ENCODE data around the gene SFXN5. TPM values are rescaled to one million over a fixed set of nuclear protein-coding genes. Genes with fewer than 3 reads are reported as not detected.

Gene SFXN5
- total RNA-seq, 1 donor from 2014 or later = 20.2 TPM

DNA sequence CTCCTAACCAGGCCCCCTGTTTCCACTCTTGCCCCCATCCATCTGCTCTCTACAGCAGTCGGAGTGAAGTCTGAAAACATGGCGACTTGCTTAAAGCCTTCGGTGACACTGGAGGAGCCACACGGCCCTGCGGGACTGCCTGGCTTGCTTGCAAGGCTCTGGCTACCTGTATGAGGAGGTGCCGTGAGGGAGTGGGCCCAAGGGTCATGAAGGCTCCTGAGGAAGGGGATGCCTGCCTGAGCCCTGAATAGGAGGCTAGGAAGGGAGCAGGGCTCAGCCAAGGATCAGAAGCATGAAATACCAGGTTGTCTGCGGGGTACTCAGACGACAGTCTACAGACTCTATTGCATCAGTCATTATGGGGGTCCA, 78.8 kb downstream of the SFXN5 start:
- Mint-ChIP-seq H3K4me3 (no peak overlapping the region), H3K27ac (no peak overlapping the region), H3K27me3 (ENCODE audit: low read depth) (no peaks in the 10 kb centered on the region), H3K9me3 (no peaks in the 10 kb centered on the region), H3K4me1 (no peaks in the 10 kb centered on the region), H3K36me3 (peaks cover 3% of the 10 kb centered on the region)
- peak in 1 of 2 experiments; percentile 24 for DNase-seq (ENCODE audit: low spot score in 2 of 2, unreplicated experiment in 2 of 2)
- TF ChIP-seq, protein P1, sequence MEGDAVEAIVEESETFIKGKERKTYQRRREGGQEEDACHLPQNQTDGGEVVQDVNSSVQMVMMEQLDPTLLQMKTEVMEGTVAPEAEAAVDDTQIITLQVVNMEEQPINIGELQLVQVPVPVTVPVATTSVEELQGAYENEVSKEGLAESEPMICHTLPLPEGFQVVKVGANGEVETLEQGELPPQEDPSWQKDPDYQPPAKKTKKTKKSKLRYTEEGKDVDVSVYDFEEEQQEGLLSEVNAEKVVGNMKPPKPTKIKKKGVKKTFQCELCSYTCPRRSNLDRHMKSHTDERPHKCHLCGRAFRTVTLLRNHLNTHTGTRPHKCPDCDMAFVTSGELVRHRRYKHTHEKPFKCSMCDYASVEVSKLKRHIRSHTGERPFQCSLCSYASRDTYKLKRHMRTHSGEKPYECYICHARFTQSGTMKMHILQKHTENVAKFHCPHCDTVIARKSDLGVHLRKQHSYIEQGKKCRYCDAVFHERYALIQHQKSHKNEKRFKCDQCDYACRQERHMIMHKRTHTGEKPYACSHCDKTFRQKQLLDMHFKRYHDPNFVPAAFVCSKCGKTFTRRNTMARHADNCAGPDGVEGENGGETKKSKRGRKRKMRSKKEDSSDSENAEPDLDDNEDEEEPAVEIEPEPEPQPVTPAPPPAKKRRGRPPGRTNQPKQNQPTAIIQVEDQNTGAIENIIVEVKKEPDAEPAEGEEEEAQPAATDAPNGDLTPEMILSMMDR (IDR thresholded peaks at IDR 0.05; ENCODE audit: unreplicated experiment) = no peak

DNA sequence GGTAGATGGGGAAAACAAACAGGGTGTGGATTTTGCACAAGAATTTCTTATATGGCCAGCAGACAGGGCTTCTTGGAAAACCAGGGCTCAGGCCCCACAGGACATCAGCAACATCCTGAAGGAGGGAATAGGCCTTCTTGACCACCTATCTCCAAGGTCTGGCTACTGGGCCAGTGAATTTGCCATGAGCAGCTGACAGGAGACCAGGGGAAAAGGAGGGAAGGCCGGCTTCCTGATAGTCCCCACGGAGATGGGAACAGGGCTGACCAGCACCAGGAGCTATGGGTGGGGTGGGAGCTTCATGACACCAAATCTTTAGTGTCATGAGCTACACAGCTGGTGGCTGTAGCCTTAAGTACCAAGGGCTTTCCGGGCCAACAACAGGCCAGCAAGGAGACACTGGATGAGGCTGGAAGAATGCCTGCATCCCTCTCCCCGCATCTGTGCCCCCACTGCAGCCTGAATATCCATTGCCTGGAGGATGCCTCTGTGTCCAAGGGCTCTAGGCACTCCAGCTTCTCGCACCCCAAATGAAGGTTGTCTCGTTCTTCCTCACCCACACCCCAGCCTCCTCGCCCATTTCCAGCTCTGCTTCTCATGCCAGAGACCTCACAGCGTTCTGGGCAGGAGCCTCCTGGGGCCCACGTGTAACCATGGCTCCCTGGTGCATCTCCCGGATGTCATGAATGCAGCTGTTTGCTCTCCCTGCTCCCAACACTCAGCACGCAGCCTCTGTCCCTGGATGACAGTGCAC, 79.4 kb downstream of the SFXN5 start:
- H3K27me3 Mint-ChIP-seq (ENCODE audit: low read depth) = no peaks in the 10 kb centered on the region
- no peaks in the 10 kb centered on the region for H3K9me3 Mint-ChIP-seq
- H3K4me3 Mint-ChIP-seq = no peak overlapping the region
- H3K36me3 Mint-ChIP-seq = peaks cover 2% of the 10 kb centered on the region
- TF ChIP-seq, protein P1 (IDR thresholded peaks at IDR 0.05; ENCODE audit: unreplicated experiment) = no peak
- peak in 1 of 2 experiments; percentile 28 for DNase-seq (ENCODE audit: low spot score in 2 of 2, unreplicated experiment in 2 of 2)
- no peaks in the 10 kb centered on the region for H3K4me1 Mint-ChIP-seq
- no peak overlapping the region for H3K27ac Mint-ChIP-seq

DNA sequence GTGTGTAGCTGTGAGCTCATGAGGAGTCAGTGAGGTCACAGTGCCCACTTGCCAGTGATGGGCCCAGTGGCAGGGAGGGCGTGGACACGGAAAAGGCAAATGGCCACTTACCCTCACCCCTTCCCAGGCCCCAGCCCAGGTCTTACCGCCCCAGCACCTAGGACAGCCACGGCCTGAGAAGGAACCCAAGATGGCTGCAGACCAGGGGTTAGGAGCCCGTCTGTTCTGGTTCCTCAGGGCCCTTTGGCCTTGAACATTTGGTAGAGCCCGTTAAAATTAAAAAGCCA, 80.1 kb downstream of the SFXN5 start:
- H3K4me3 Mint-ChIP-seq = no peak overlapping the region
- H3K27me3 Mint-ChIP-seq (ENCODE audit: low read depth) = no peaks in the 10 kb centered on the region
- no peak for DNase-seq (ENCODE audit: low spot score in 2 of 2, unreplicated experiment in 2 of 2)
- no peak overlapping the region for H3K27ac Mint-ChIP-seq
- H3K36me3 Mint-ChIP-seq = no peaks in the 10 kb centered on the region
- TF ChIP-seq, protein P1 (IDR thresholded peaks at IDR 0.05; ENCODE audit: unreplicated experiment) = no peak
- no peaks in the 10 kb centered on the region for H3K9me3 Mint-ChIP-seq
- H3K4me1 Mint-ChIP-seq = peaks cover 4% of the 10 kb centered on the region

DNA sequence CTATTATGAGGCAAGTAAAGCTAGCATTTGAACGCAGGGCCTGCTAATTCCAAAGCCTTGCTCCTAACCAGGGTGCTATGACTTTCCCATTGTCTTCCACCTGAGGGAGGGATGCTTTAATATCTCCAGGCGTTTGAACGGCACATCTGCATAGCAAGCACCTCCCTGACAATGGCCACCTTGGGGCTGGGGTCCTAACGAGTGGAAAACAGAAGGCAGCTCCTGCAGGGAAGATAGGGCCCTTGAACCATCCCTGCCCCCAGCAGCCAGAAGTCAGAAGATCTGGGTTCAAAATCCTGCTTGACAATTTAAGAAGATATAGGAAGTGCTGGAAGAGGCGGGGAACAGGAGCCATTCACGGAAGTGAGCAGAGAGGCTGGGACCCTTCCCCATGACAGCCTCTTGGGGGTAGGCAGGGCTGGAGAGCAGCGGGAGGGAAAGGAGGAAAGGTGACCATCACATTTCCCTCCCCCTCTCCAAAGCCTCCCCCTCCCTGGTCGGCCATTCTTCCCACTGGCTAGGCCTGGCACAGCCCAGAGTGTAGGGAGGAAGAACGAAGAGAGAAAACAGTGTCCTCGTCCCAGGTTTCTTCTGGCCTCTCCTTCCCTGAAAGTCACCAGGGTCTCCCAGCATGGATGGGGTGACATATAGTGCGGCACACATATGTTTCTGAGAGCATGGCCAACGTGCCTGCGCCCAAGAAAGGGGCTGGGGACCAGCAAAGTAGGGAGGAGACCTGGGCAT, 80.6 kb downstream of the SFXN5 start:
- Mint-ChIP-seq H3K36me3 (no peaks in the 10 kb centered on the region), H3K27ac (no peak overlapping the region), H3K27me3 (ENCODE audit: low read depth) (no peaks in the 10 kb centered on the region), H3K9me3 (no peaks in the 10 kb centered on the region), H3K4me1 (peaks cover 6% of the 10 kb centered on the region), H3K4me3 (no peak overlapping the region)
- DNase-seq (ENCODE audit: low spot score in 2 of 2, unreplicated experiment in 2 of 2) = peak in 1 of 2 experiments; percentile 34
- TF ChIP-seq, protein P1 (IDR thresholded peaks at IDR 0.05; ENCODE audit: unreplicated experiment) = no peak

DNA sequence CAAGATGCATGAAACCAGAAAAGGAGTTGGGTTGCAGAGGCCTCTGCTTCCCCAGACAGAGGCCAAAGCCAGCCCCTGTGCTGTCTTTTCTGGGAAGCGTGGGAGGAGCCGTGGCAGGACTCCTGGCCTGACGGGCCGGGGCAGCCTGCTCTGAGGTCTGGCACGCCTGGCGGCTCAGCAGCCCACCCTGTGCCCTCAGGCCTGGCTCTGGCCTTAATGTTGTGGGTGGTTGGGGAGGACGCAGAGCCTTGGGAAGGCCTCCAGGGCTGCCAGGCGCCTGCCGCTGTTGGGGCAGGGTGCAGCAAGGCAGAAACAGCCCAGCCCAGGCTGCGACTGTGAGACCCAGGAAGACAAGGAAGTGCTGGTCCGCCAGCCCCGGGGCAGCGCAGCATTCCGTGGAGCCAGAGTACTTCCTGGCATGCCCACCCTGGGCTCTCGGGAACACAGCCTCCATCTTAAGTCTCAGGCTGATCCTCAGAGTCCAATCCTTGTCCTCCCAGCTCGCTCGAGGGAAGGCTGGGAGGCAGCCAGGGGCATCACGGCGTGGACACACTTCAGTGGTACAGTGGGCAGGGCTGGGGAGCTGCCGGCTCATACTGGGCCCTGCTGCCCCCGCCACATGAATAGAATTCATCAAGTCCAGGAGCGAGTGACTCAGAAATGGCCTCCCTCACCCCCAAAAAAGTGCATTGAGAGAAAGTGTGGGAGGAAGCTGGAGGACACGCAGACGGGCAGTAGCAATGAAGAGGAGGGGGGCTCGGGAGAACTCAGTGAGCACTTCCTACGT, 81.5 kb downstream of the SFXN5 start:
- Mint-ChIP-seq H3K27me3 (ENCODE audit: low read depth) (no peaks in the 10 kb centered on the region), H3K4me1 (peaks cover 10% of the 10 kb centered on the region), H3K9me3 (no peaks in the 10 kb centered on the region), H3K4me3 (no peak overlapping the region), H3K27ac (no peak overlapping the region), H3K36me3 (no peaks in the 10 kb centered on the region)
- peak in 1 of 2 experiments; percentile 36 for DNase-seq (ENCODE audit: low spot score in 2 of 2, unreplicated experiment in 2 of 2)
- TF ChIP-seq, protein P1 (IDR thresholded peaks at IDR 0.05; ENCODE audit: unreplicated experiment) = no peak
